ENCODE data around the gene ATP5MC2.

The ATP5MC2 gene

GRCh38 chr12:53706080-53706479 lies 30.2 kb upstream of the ATP5MC2 start:
- Histone ChIP-seq H3K27ac (replicated peaks) (no peak overlapping the region), H3K4me3 (replicated peaks; ENCODE audit: insufficient read depth, low read length) (no peak overlapping the region), H3K27me3 (ENCODE audit: insufficient read depth, poor library complexity, severe bottlenecking) (peaks cover 17% of the 10 kb centered on the region)
- no peak for TF ChIP-seq SPI1 (IDR thresholded peaks at IDR 0.05; ENCODE audit: borderline replicate concordance, low read depth)
- no peak for TF ChIP-seq POLR2AphosphoS5 (IDR thresholded peaks at IDR 0.05; ENCODE audit: low read depth)
- TF ChIP-seq REST (IDR thresholded peaks at IDR 0.05; ENCODE audit: insufficient replicate concordance, low read depth): no peak
- no peak for TF ChIP-seq CTCF (IDR thresholded peaks at IDR 0.05; ENCODE audit: insufficient read depth, low read length)
- TF ChIP-seq GABPA (IDR thresholded peaks at IDR 0.05; ENCODE audit: low read depth): no peak
- DNase-seq (ENCODE audit: low read depth in 1 of 2, low spot score in 1 of 2): no peak

GRCh38 chr12:53703756-53704155 lies 27.9 kb upstream of the ATP5MC2 start:
- no peak for DNase-seq (ENCODE audit: low read depth in 1 of 2, low spot score in 1 of 2)
- TF ChIP-seq POLR2AphosphoS5 (IDR thresholded peaks at IDR 0.05; ENCODE audit: low read depth) (no peak), SPI1 (IDR thresholded peaks at IDR 0.05; ENCODE audit: borderline replicate concordance, low read depth) (no peak), CTCF (IDR thresholded peaks at IDR 0.05; ENCODE audit: insufficient read depth, low read length) (no peak), GABPA (IDR thresholded peaks at IDR 0.05; ENCODE audit: low read depth) (no peak), REST (IDR thresholded peaks at IDR 0.05; ENCODE audit: insufficient replicate concordance, low read depth) (no peak)
- H3K27ac ChIP-seq (replicated peaks): no peak overlapping the region
- no peak overlapping the region for H3K4me3 ChIP-seq (replicated peaks; ENCODE audit: insufficient read depth, low read length)
- H3K27me3 ChIP-seq (ENCODE audit: insufficient read depth, poor library complexity, severe bottlenecking): peaks cover 34% of the 10 kb centered on the region

GRCh38 chr12:53701518-53702264 lies 25.8 kb upstream of the ATP5MC2 start:
- H3K27ac ChIP-seq (replicated peaks): no peak overlapping the region
- H3K27me3 ChIP-seq (ENCODE audit: insufficient read depth, poor library complexity, severe bottlenecking): peaks cover 55% of the 10 kb centered on the region
- peak; percentile 93 for TF ChIP-seq CTCF (IDR thresholded peaks at IDR 0.05; ENCODE audit: insufficient read depth, low read length)
- TF ChIP-seq REST (IDR thresholded peaks at IDR 0.05; ENCODE audit: insufficient replicate concordance, low read depth): no peak
- TF ChIP-seq POLR2AphosphoS5 (IDR thresholded peaks at IDR 0.05; ENCODE audit: low read depth): no peak
- no peak for TF ChIP-seq GABPA (IDR thresholded peaks at IDR 0.05; ENCODE audit: low read depth)
- TF ChIP-seq SPI1 (IDR thresholded peaks at IDR 0.05; ENCODE audit: borderline replicate concordance, low read depth): no peak
- no peak overlapping the region for H3K4me3 ChIP-seq (replicated peaks; ENCODE audit: insufficient read depth, low read length)
- DNase-seq (ENCODE audit: low read depth in 1 of 2, low spot score in 1 of 2): peak in 1 of 2 experiments; percentile 71
